KMS-11 (cell line): ENCODE results near the gene STXBP6.

Source experiments
- H2AFZ ChIP-seq: fragments of 200-600 bp; sonication (generic); 2 replicates; pipeline ENCODE4 v1.6.1; 2016; ENCODE audit warnings: antibody characterized with exemption, mixed run types, low read depth
- H3K27ac ChIP-seq: fragments of 200-600 bp; sonication (generic); 2 replicates; pipeline ENCODE4 v1.6.1; 2016; ENCODE audit warnings: mild to moderate bottlenecking, mixed run types
- H3K27me3 ChIP-seq: fragments of 200-600 bp; sonication (generic); 2 replicates; pipeline ENCODE4 v1.6.1; 2017; ENCODE audit warnings: mild to moderate bottlenecking, low read depth, mixed run types, moderate library complexity; ENCODE audit not compliant: insufficient read depth
- H3K36me3 ChIP-seq: fragments of 200-600 bp; sonication (generic); 2 replicates; pipeline ENCODE4 v1.6.1; 2017; ENCODE audit warnings: mild to moderate bottlenecking, mixed run types; ENCODE audit not compliant: insufficient read depth
- H3K4me1 ChIP-seq: fragments of 200-600 bp; sonication (generic); 2 replicates; pipeline ENCODE4 v1.6.1; 2016; ENCODE audit warnings: mild to moderate bottlenecking, low read depth, mixed run types; ENCODE audit not compliant: poor library complexity, severe bottlenecking
- H3K4me2 ChIP-seq: fragments of 200-600 bp; sonication (generic); 2 replicates; pipeline ENCODE4 v1.7.0; 2016; ENCODE audit warnings: mild to moderate bottlenecking, mixed run types
- H3K4me3 ChIP-seq: fragments of 200-600 bp; sonication (generic); IDR thresholded peaks from 2 replicates; pipeline ENCODE4 v1.6.1; 2017; ENCODE audit warnings: low read depth, low read length, mixed read lengths; ENCODE audit not compliant: insufficient read depth
- H3K79me2 ChIP-seq: fragments of 200-600 bp; sonication (generic); 2 replicates; pipeline ENCODE4 v1.6.1; 2016; ENCODE audit warnings: low read depth, mixed run types; ENCODE audit not compliant: insufficient read depth
- H3K9ac ChIP-seq: fragments of 200-600 bp; sonication (generic); 2 replicates; pipeline ENCODE4 v1.6.1; 2016; ENCODE audit warnings: mild to moderate bottlenecking, mixed run types
- H4K20me1 ChIP-seq: fragments of 200-600 bp; sonication (generic); 2 replicates; pipeline ENCODE4 v1.6.1; 2016; ENCODE audit warnings: mild to moderate bottlenecking, mixed run types; ENCODE audit not compliant: insufficient read depth
- CTCF ChIP-seq: fragments of 200-600 bp; sonication (generic); conservative IDR thresholded peaks from 2 replicates; pipeline ENCODE4 v1.6.1; 2017; ENCODE audit warnings: low read depth, mild to moderate bottlenecking, antibody characterized with exemption, low read length, moderate library complexity, mixed read lengths

Gene STXBP6

DNA sequence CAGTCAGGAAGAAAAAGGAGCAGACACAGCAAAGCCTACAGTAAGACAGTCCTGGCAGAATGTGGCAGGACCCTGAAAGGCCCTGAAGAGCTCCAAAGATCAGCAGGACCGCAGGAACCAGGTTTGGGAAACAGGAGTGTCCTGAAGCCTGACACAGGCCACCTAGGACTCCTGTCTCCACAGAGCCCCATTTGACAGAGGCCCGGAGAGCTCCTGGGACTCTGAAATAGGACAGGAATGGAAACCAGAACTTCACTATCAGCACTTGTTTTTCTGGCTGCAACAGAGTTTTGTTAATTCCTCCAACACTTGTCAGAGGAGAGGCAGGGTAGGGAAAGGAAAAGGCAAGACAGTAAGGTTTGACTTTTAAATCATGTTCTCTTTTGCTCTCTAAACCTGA lies 12.9 kb downstream of the STXBP6 start:
- Histone ChIP-seq H3K79me2 (no peaks in the 10 kb centered on the region), H3K4me1 (no peaks in the 10 kb centered on the region), H2AFZ (no peak overlapping the region), H3K9ac (no peak overlapping the region), H3K4me2 (no peak overlapping the region), H3K27ac (no peak overlapping the region), H3K36me3 (no peaks in the 10 kb centered on the region), H4K20me1 (no peaks in the 10 kb centered on the region), H3K4me3 (no peak overlapping the region), H3K27me3 (no peaks in the 10 kb centered on the region)
- no peak for TF ChIP-seq CTCF

DNA sequence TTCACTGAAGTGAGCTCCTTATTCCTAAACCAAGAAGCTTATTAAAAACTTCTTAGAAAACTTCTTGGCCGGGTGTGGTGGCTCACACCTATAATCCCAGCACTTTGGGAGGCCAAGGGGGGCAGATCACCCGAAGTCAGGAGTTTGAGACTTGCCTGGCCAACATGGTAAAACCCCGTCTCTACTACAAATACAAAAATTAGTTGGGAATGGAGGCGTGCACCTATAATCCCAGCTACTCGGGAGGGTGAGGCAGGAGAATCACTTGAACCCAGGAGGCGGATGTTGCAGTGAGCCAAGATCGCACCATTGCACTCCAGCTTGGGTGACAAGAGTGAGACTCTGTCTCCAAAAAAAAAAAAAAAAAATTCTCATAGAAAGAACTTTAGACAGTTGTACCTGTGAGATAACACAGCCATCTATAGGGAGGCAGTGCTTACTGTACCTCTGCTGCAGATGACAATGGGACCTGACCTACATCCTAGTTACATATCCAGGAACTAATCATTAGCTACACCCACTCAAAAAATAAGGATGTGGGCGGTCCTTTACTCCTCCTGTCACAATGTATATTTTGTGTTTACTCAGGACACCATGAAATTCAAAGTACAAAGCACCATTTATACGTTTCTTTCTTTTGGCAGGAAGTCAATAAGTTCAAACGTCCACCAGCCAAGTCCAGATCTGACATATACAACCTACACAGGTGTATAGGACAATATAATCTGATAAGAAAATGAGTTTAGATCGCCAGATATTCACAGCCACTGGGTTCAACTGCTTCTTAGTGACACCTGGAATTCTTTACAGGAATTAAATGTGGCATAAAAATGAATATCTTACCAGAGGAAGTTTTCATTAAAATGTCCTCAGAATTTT lies 14.9 kb downstream of the STXBP6 start:
- Histone ChIP-seq H2AFZ (no peak overlapping the region), H3K79me2 (no peaks in the 10 kb centered on the region), H3K27ac (no peak overlapping the region), H3K36me3 (no peaks in the 10 kb centered on the region), H3K4me3 (no peak overlapping the region), H3K27me3 (no peaks in the 10 kb centered on the region), H3K4me1 (no peaks in the 10 kb centered on the region), H3K4me2 (no peak overlapping the region), H3K9ac (no peak overlapping the region), H4K20me1 (no peaks in the 10 kb centered on the region)
- TF ChIP-seq CTCF, result no peak

DNA sequence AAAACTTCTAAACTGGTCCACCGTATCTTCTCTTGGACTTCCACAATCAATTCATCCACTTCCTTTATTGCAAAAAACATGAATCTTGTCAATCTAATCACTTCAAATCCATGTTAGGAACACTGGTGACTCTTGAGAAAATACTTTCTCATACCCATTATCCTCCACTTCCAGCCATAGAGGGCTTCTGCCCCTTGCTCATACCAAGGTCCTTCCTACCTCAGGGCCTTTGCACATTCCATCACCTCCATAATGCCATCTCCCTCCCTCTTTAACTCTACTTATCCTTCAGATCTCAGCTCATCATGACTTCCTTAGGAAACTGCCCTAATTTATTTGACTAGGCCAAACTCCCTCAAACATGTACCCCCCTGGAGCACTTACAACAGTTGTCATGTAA lies 16.6 kb downstream of the STXBP6 start:
- Histone ChIP-seq H3K4me1 (no peaks in the 10 kb centered on the region), H3K27ac (no peak overlapping the region), H2AFZ (no peak overlapping the region), H3K4me3 (no peak overlapping the region), H3K27me3 (no peaks in the 10 kb centered on the region), H3K79me2 (no peaks in the 10 kb centered on the region), H4K20me1 (no peaks in the 10 kb centered on the region), H3K4me2 (no peak overlapping the region), H3K9ac (no peak overlapping the region), H3K36me3 (no peaks in the 10 kb centered on the region)
- no peak for TF ChIP-seq CTCF

DNA sequence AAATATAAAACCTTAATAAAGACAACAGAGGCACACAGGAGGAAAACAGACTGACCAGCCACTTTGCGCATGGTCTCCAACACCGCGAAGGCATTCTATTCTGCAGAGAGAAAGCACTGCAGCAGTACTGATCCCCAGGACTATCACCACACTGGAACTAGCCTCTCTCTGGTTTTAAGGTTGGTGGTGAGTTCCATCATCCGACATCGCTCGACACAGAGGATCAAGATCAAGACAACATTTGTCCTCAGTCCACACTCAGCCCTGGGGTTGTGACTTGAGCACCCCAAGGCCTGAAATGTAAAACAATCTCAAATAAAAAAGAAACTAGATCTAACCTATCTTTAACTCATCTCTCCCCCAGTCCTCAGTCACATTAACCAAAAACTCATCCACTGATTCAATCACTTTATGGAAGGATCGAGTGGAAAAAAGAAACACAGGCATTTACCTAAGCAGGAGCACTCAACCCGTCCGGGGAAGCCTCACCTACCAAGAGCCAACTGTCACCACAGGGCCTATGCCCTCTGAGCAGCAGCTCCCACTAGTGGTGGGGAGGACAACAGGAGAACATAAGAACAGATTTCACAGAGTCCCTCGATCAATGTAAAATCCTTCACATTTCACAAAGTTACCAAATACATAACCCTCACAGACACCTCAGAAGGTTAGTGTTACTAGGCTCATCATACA lies 17.7 kb downstream of the STXBP6 start:
- Histone ChIP-seq H2AFZ (peak overlapping the region; percentile 54), H3K4me3 (no peak overlapping the region), H3K27me3 (no peaks in the 10 kb centered on the region), H3K9ac (no peak overlapping the region; the same call in 1 of the 2 replicates), H3K79me2 (no peaks in the 10 kb centered on the region), H3K27ac (no peak overlapping the region), H4K20me1 (no peaks in the 10 kb centered on the region), H3K36me3 (no peaks in the 10 kb centered on the region), H3K4me1 (no peaks in the 10 kb centered on the region), H3K4me2 (no peak overlapping the region; the same call in 1 of the 2 replicates)
- TF ChIP-seq CTCF, result peak; percentile 68
